CD4-positive, alpha-beta memory T cell (primary cell): ENCODE results near the gene ARFGEF3. TPM values are rescaled to one million over a fixed set of nuclear protein-coding genes. Genes with fewer than 3 reads are reported as not detected.
A peak's percentile ranks its signal among the peaks of the same experiment; 100 is the strongest.

Experiments
- CTCF ChIA-PET: fragments of 350-600 bp; sonication (Branson Sonifier 250); formaldehyde crosslinking; loops from one replicate; lab custom pipeline; 2021; ENCODE audit warnings: inconsistent platforms; ENCODE audit not compliant: partially characterized antibody; lab: Charles Lee
- POLR2A ChIA-PET: fragments of 350-600 bp; sonication (Branson Sonifier 250); formaldehyde crosslinking; loops from one replicate; lab custom pipeline; 2021; ENCODE audit not compliant: partially characterized antibody; lab: Charles Lee
- DNase-seq, 5 donors: peaks; one replicate each; pipeline versions ENCODE4 v3.0.0 to v3.0.0-alpha.2; 2020 to 2022; ENCODE audit warnings: mixed read lengths in 1 of 5
- H3K27ac ChIP-seq: one replicate; pipeline ENCODE4 v1.7.0; 2013; ENCODE audit warnings: low read depth, low read length
- H3K27me3 ChIP-seq: 2 replicates; pipeline ENCODE4 v1.7.0; 2013; ENCODE audit warnings: mild to moderate bottlenecking, low read length, moderate library complexity; ENCODE audit not compliant: insufficient read depth
- H3K36me3 ChIP-seq: 2 replicates; pipeline ENCODE4 v1.7.0; 2013; ENCODE audit warnings: mild to moderate bottlenecking, low read length, moderate library complexity; ENCODE audit not compliant: insufficient read depth
- H3K4me1 ChIP-seq: 2 replicates; pipeline ENCODE4 v1.7.0; 2013; ENCODE audit warnings: mild to moderate bottlenecking, low read length, moderate library complexity; ENCODE audit not compliant: insufficient read depth
- H3K4me3 ChIP-seq, 2 donors: one replicate each; pipeline ENCODE4 v1.7.0; 2013; ENCODE audit warnings: low read length in 2 of 2, mild to moderate bottlenecking in 1 of 2
- H3K9me3 ChIP-seq, 2 donors: one replicate each; pipeline ENCODE4 v1.7.0; 2013; ENCODE audit warnings: low read length in 2 of 2, control low read depth in 1 of 2; ENCODE audit not compliant: control insufficient read depth in 1 of 2
- H3K27ac Mint-ChIP-seq, 7 donors: one replicate each; pipeline ENCODE4 v1.8.0; 2020 to 2021; ENCODE audit warnings: mixed read lengths in 7 of 7, mild to moderate bottlenecking in 6 of 7, inconsistent platforms in 3 of 7, moderate library complexity in 3 of 7
- H3K27me3 Mint-ChIP-seq, 2 donors: one replicate each; pipeline ENCODE4 v1.8.0; 2020 to 2021; ENCODE audit warnings: mixed read lengths in 2 of 2
- H3K36me3 Mint-ChIP-seq, 2 donors: one replicate each; pipeline ENCODE4 v1.8.0; 2020 to 2021; ENCODE audit warnings: mixed read lengths in 2 of 2, inconsistent platforms in 1 of 2, mild to moderate bottlenecking in 1 of 2
- H3K4me1 Mint-ChIP-seq, 4 donors: one replicate each; pipeline ENCODE4 v1.8.0; 2020 to 2021; ENCODE audit warnings: mixed read lengths in 4 of 4, mild to moderate bottlenecking in 1 of 4
- H3K4me3 Mint-ChIP-seq, 8 donors: one replicate each; pipeline ENCODE4 v1.8.0; 2020 to 2021; ENCODE audit warnings: mixed read lengths in 8 of 8, mild to moderate bottlenecking in 7 of 8, moderate library complexity in 6 of 8, inconsistent platforms in 3 of 8
- H3K9me3 Mint-ChIP-seq, 8 donors: one replicate each; pipeline ENCODE4 v1.8.0; 2020 to 2021; ENCODE audit warnings: mixed read lengths in 8 of 8, mild to moderate bottlenecking in 5 of 8, inconsistent platforms in 3 of 8, moderate library complexity in 1 of 8
- intact Hi-C: fragments of 100-400 bp; cut with micrococcal nuclease; formaldehyde crosslinking; loops from one replicate; pipeline ENCODE4 v1.15.1; 2023
- polyA plus RNA-seq, 2 donors: library from polyadenylated mRNA; unstranded; fragments of 300-500 nt; fragmentation: Illumina TruSeq; gene quantifications; one replicate each; pipeline ENCODE4 v1.2.3, GENCODE V29; 2021
- total RNA-seq, 2 experiments: library from RNA; stranded (reverse); gene quantifications; one replicate each; pipeline ENCODE4 v1.2.3, GENCODE V29; 2021

The ARFGEF3 gene
- total and polyA plus RNA-seq, 4 experiments from 2014 or later, result 0.03 TPM; not detected in 3

DNA sequence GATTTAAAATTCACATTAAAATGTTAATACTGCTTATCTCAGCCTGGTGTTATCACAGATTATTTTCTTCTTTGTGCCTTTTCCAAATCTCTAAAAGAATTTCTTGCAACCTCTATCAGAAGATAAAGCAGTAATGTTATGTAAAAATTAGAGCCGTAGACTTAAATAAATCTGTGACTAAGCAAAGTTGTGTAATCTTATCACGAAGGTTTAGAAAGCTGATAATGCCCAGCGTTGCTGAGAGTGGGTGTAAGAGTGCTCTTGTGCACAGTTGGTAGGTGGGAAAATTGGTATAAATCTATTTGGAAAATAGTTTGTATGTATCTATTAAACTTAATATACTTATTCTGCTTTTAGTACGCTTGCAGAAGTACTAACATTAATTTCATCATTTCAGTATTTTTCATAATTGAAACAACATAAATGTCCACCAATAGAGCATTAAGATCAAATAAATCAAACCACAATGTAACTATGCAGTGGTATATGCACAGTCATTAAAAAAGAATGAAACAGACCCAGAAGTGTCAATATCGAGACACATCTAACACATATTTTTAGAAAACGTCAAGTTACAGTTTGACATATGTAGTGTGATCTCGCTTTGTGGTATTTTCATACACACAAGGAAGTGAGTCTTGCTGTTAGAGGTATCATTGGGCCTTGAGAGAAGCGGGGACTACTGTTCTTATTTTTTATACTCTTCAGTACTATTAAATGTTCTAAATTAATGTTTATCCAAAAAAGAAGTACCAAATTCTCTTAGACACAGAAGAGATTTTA, 111.0 kb downstream of the ARFGEF3 start:
- peaks cover 3 to 7% of the 10 kb centered on the region in 2 donors for H3K27me3 Mint-ChIP-seq
- H3K36me3 Mint-ChIP-seq, result no peaks in the 10 kb centered on the region

GRCh38 chr6:138275976-138276375, 114.2 kb downstream of the ARFGEF3 start:
- Histone ChIP-seq H3K36me3 (no peaks in the 10 kb centered on the region), H3K27ac (no peak overlapping the region), H3K9me3 (no peaks in the 10 kb centered on the region), H3K27me3 (no peaks in the 10 kb centered on the region), H3K4me1 (no peaks in the 10 kb centered on the region), H3K4me3 (no peak overlapping the region)
- no peak overlapping the region for H3K4me3 Mint-ChIP-seq
- ChIA-PET POLR2A (no interaction called here), CTCF (interaction anchor here (0.9 to 3.4 kb wide), 4 partner anchors 9 to 159 kb away, joined by 3 to 9 read pairs (median 3); no protein-coding TSS in a partner anchor)
- intact Hi-C loops, result no loop called here
- H3K36me3 Mint-ChIP-seq, result no peaks in the 10 kb centered on the region
- no peaks in the 10 kb centered on the region for H3K9me3 Mint-ChIP-seq
- no peaks in the 10 kb centered on the region for H3K27me3 Mint-ChIP-seq
- no peak for DNase-seq
- no peaks in the 10 kb centered on the region for H3K4me1 Mint-ChIP-seq
- H3K27ac Mint-ChIP-seq, result no peak overlapping the region

More for the DNA sequence above, 111.0 kb downstream of the ARFGEF3 start:
- DNase-seq, result no peak
- intact Hi-C loops, result no loop called here
- ChIA-PET POLR2A (no interaction called here), CTCF (no interaction called here)
- no peak overlapping the region for H3K27ac Mint-ChIP-seq
- Histone ChIP-seq H3K36me3 (no peaks in the 10 kb centered on the region), H3K4me3 (no peak overlapping the region), H3K27me3 (no peaks in the 10 kb centered on the region), H3K4me1 (no peaks in the 10 kb centered on the region), H3K27ac (no peak overlapping the region), H3K9me3 (no peaks in the 10 kb centered on the region)
- H3K4me1 Mint-ChIP-seq, result no peaks in the 10 kb centered on the region
- no peak overlapping the region for H3K4me3 Mint-ChIP-seq
- no peaks in the 10 kb centered on the region for H3K9me3 Mint-ChIP-seq

DNA sequence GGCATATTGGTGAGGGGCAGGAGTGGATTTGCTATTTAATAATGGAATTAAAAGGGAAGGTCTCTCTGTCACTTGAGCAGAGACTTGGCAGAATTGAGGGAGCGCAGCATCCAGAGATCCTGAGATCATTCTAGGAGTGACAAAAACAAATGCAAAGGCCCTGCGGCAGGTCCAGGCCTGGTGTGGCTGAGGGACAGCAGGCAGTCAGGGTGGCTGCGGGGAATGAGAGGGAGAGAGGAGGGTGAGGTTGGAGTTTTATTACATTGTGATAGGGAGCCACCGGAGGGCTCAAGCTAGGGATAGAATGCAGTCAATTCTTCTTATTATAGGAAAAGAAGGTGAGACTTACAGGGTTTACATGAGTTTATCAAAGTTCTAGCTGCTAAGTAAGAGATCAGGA, 116.1 kb downstream of the ARFGEF3 start:
- intact Hi-C loops, result no loop called here
- Histone ChIP-seq H3K27me3 (no peaks in the 10 kb centered on the region), H3K4me1 (no peaks in the 10 kb centered on the region), H3K27ac (no peak overlapping the region), H3K36me3 (no peaks in the 10 kb centered on the region), H3K9me3 (no peaks in the 10 kb centered on the region), H3K4me3 (no peak overlapping the region)
- CTCF ChIA-PET, result no interaction called here
- Mint-ChIP-seq H3K4me1 (no peaks in the 10 kb centered on the region), H3K9me3 (no peaks in the 10 kb centered on the region), H3K27me3 (no peaks in the 10 kb centered on the region), H3K36me3 (no peaks in the 10 kb centered on the region), H3K27ac (no peak overlapping the region), H3K4me3 (no peak overlapping the region)
- POLR2A ChIA-PET, result no interaction called here
- no peak for DNase-seq

GRCh38 chr6:138278326-138278725, 116.6 kb downstream of the ARFGEF3 start:
- intact Hi-C loops, result no loop called here
- H3K9me3 ChIP-seq, result no peaks in the 10 kb centered on the region
- Mint-ChIP-seq H3K9me3 (no peaks in the 10 kb centered on the region), H3K4me1 (no peaks in the 10 kb centered on the region), H3K27me3 (no peaks in the 10 kb centered on the region), H3K4me3 (no peak overlapping the region), H3K27ac (no peak overlapping the region), H3K36me3 (no peaks in the 10 kb centered on the region)
- no peak overlapping the region for H3K27ac ChIP-seq
- no peaks in the 10 kb centered on the region for H3K27me3 ChIP-seq
- no peaks in the 10 kb centered on the region for H3K4me1 ChIP-seq
- H3K4me3 ChIP-seq, result no peak overlapping the region
- ChIA-PET POLR2A (no interaction called here), CTCF (no interaction called here)
- DNase-seq, result no peak
- H3K36me3 ChIP-seq, result no peaks in the 10 kb centered on the region

- H3K9me3 ChIP-seq, result no peaks in the 10 kb centered on the region
- H3K27ac Mint-ChIP-seq, result peak overlapping the region in 1 of 7 donors; percentile 17
- no peak overlapping the region for H3K27ac ChIP-seq
- H3K9me3 Mint-ChIP-seq, result no peaks in the 10 kb centered on the region
- no peaks in the 10 kb centered on the region for H3K36me3 ChIP-seq
- H3K27me3 ChIP-seq, result no peaks in the 10 kb centered on the region
- intact Hi-C loops, result loop anchor here (10.0 kb wide), 1 partner anchor 119 kb away; the partner anchor contains the start of gene HEBP2
- DNase-seq, result no peak
- H3K27me3 Mint-ChIP-seq, result peaks cover 0 to 1% of the 10 kb centered on the region in 2 donors
- no peak overlapping the region for H3K4me3 ChIP-seq
- CTCF ChIA-PET, result interaction anchor here (3.8 to 4.9 kb wide), 2 partner anchors 11 to 169 kb away, joined by 16 to 41 read pairs; no protein-coding TSS in a partner anchor
- no peak overlapping the region for H3K4me3 Mint-ChIP-seq
- H3K36me3 Mint-ChIP-seq, result no peaks in the 10 kb centered on the region
- H3K4me1 Mint-ChIP-seq, result peaks cover 0 to 1% (median 0%) of the 10 kb centered on the region in 4 donors
- POLR2A ChIA-PET, result no interaction called here
- no peaks in the 10 kb centered on the region for H3K4me1 ChIP-seq
These were observed 124.1 kb downstream of the ARFGEF3 start for GRCh38 chr6:138285800-138286199.

- Histone ChIP-seq H3K27ac (no peak overlapping the region), H3K4me3 (no peak overlapping the region), H3K4me1 (no peaks in the 10 kb centered on the region), H3K9me3 (no peaks in the 10 kb centered on the region), H3K36me3 (no peaks in the 10 kb centered on the region), H3K27me3 (no peaks in the 10 kb centered on the region)
- Mint-ChIP-seq H3K4me3 (no peak overlapping the region), H3K4me1 (peaks cover 0 to 1% (median 0%) of the 10 kb centered on the region in 4 donors), H3K36me3 (no peaks in the 10 kb centered on the region), H3K27ac (no peak overlapping the region), H3K9me3 (no peaks in the 10 kb centered on the region), H3K27me3 (peaks cover 0 to 1% of the 10 kb centered on the region in 2 donors)
- DNase-seq, result no peak
- POLR2A ChIA-PET, result no interaction called here
- intact Hi-C loops, result loop anchor here (1.0 to 10.0 kb wide), 2 partner anchors 118 to 170 kb away; partner anchors contain the start of gene HEBP2
- CTCF ChIA-PET, result interaction anchor here (0.6 to 4.9 kb wide), 5 partner anchors 10 to 286 kb away, joined by 3 to 41 read pairs (median 9); no protein-coding TSS in a partner anchor
These were observed 125.0 kb downstream of the ARFGEF3 start for GRCh38 chr6:138286698-138287097.

DNA sequence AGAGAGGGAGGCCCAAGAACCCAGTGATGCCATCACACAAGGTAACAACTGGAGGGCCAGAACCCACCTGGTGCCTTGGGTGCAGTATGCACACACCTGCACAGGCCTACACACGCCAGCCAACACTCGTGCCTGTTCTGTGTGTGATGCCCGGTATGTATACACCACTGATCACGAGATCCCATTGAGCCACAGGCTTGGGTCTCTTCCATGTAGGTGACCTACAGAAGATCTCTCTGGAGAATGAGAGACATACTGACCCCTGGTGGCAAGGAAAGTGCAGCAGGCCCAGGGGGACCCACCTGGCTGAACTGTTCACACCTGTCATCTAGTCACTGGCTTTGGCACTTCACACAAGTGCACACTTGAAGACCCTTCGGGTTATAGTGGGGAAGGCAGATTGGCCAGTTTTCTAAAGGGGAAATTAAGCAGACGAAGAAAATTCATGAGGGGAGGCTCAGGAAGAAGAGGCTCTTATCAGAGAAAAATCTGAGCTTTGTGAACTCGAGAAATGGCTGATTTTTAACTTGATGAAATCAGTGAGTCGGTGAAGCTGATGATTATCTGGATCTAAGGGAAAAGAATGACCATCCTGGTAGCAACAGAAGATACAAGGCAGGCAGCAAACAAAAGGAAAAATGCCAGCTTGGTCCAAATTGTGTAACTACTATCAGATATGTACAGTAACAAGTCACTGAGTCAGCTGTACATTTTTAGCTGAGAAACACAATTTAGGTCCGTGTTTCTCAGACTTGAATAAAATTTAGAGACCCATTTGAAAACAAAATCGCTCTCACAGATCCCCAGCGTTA, 125.6 kb downstream of the ARFGEF3 start:
- Histone ChIP-seq H3K27me3 (no peaks in the 10 kb centered on the region), H3K9me3 (no peaks in the 10 kb centered on the region)

More for the DNA sequence above, 125.6 kb downstream of the ARFGEF3 start:
- Mint-ChIP-seq H3K27ac (peak overlapping the region in 1 of 7 donors; percentile 31), H3K4me3 (peak overlapping the region in 1 of 8 donors; percentile 48), H3K36me3 (no peaks in the 10 kb centered on the region), H3K27me3 (peaks cover 0 to 3% of the 10 kb centered on the region in 2 donors), H3K4me1 (peaks cover 0 to 1% (median 0%) of the 10 kb centered on the region in 4 donors), H3K9me3 (peaks cover 0 to 2% (median 0%) of the 10 kb centered on the region in 8 donors)
- Histone ChIP-seq H3K36me3 (no peaks in the 10 kb centered on the region), H3K4me3 (no peak overlapping the region), H3K4me1 (no peaks in the 10 kb centered on the region), H3K27ac (no peak overlapping the region)
- ChIA-PET CTCF (interaction anchor here (0.6 to 5.3 kb wide), 14 partner anchors 10 to 287 kb away, joined by 3 to 59 read pairs (median 3); partner anchors contain the start of gene HEBP2), POLR2A (no interaction called here)
- intact Hi-C loops, result loop anchor here (1.0 to 10.0 kb wide), 2 partner anchors 117 to 171 kb away; partner anchors contain the start of gene HEBP2
- peak; percentile 26 to 53 (median 39) for DNase-seq
